Hematopoietic multipotent progenitor cell (in vitro differentiated cells): ENCODE data around the gene RGPD5. TPM values are rescaled to one million over a fixed set of nuclear protein-coding genes. Genes with fewer than 3 reads are reported as not detected.
"Not testable (repeated sequence)": the region's sequence is repeated elsewhere in the genome, so short reads cannot be mapped to it uniquely, and the experiment has no call there.

Experiments used
- DNase-seq, 3 donors: peaks; one replicate each; pipeline ENCODE4 v3.0.0-alpha.2; 2011 to 2015; ENCODE audit warnings: low read depth in 2 of 3, low spot score in 2 of 3
- total RNA-seq: library from RNA; depleted of rRNA; stranded (reverse); fragments of >200 nt; gene quantifications from one replicate; pipeline ENCODE4 v1.2.3, GENCODE V29; 2012

RGPD5 gene
- total RNA-seq, 1 donor: 44.7 TPM

DNA sequence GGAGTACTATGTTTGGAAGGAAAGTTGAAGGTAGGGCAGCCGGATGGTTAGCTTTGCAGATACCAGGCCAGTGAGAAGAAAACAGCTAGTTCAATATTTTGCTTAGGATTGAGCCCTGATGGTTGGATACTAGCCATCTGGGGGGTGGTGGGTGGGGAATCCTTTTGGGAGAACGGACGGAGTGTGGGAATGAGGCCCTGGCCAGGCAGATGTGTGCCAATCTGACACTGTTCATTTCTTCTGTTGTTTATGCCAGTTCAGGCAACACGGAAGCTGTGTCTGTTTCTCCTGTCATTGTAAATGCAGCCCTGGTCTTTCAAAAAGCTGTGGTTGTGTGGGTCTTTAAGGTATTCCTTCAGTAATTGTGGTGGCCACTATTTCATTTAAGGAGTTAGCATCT is 96.9 kb downstream of the RGPD5 start:
- DNase-seq: not testable (repeated sequence)

DNA sequence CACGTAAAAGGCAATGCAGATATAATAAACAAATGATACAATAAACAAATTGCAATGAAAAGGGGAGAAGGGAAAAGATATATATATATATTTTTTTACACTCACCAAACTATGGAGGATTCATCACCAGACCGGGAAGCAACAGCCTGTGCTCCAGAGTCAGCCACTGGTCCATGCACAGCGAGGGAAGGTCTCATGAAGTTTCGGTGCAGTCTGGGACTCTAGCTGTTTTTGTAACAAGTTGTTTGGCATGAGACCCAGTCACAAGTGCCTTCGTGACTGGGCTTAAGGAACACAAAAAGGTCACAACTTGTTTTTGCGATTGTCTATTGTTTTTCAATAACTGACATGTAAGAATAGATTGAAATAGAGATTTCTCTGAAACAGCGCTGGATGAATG is 99.6 kb downstream of the RGPD5 start:
- not testable (repeated sequence) for DNase-seq

DNA sequence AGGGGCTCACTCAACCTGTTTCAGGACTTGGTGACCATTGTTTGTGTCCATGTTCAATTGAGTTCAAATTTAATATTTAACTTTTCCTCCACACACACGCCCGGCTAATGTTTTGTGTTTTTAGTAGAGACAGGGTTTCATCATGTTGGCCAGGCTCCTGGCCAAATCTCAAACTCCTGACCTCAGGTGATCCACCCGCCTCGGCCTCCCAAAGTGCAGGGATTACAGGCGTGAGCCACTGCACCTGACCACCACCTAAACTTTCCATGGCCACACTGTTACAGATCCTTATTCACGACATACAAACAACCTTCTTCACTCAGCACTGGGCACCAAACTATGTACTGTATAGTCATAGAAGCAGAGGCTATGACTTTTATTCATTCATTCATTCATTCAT is 100.0 kb downstream of the RGPD5 start:
- not testable (repeated sequence) for DNase-seq

DNA sequence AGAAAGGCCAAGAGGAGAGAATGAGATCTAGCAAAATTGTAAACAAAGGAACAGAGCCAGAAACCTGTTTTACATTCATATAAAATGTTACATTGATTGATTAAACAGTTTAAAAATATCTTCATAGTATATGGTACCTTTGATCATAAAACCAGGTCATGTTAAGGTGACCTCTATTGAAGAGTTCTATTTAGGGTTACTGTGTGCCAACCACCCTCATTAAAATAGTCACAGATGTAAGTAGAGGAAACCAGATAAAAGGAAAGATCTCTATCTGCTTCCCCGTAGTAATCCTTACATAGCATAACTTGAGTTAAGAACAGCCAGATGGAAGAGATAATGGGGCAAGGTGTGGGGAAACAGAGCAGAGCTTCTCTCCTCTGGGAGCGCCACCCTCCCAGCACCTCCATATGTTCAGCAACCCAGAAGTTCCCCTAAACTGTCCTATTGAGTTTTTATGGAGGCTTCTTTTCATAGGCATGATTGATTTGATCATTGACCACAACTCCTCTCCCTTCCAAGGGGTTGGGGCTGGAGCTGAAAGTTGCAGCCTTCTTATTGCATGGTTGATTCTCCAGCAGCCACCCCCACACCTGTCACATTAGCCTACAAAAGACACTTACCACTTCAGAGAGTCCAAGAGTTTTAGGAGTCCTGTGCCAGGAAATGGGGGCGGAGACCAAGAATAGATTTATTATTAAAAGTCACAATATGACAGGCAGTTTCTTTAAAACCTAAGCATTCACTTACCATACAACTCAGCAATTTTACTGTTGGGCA is 101.2 kb downstream of the RGPD5 start:
- not testable (repeated sequence) for DNase-seq

DNA sequence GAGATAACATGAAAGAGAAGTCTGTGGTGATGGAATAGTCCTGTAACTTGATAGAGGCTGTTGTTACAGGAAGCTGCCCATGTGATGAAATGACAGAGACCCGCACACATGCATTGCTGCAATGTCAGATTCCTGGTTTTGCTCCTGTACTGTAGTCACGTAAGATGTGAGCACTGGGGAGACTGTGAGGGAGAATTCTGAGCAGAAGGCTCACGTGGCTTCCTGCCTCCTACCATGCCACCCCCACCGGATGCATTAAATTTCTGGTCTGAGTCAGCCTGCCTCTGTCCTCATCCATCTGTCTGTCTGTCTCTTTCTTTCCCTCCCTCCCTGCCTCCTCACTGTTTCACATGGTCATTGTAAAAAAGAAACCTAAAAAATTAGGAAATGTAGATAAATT is 102.1 kb downstream of the RGPD5 start:
- not testable (repeated sequence) for DNase-seq

DNA sequence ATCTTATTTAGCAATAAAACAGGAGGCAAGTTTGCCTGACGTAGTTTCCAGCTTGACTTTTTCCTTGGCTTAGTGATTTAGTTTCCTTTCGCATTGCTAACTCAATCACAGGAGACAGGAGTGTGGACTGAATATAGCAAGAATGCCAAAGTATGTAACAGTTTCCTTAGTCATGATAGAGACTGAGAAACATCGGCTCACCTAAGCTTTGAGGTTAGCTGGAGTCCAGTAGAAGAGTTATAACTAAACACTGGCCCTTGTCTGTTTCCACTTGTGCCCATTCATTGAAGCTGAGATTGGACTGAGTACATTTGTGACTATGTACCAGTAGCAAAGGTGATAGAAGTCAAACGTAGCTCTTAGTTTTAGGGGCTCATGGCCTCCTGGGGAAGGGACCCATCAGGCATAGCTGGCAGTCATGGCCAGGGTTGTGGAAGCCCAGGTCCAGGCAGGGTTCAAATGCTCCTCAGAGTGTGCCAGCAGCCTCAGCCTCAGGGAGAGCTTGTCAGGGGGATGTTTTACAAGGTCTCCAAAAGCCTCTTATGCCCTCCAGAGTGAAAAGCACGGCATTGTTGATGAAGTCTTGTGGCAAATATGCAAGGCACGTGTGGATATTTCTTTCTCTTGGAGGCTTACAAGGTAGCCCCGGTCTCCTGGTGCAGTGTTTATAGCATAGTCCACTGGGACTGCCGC is 103.8 kb downstream of the RGPD5 start:
- not testable (repeated sequence) for DNase-seq

DNA sequence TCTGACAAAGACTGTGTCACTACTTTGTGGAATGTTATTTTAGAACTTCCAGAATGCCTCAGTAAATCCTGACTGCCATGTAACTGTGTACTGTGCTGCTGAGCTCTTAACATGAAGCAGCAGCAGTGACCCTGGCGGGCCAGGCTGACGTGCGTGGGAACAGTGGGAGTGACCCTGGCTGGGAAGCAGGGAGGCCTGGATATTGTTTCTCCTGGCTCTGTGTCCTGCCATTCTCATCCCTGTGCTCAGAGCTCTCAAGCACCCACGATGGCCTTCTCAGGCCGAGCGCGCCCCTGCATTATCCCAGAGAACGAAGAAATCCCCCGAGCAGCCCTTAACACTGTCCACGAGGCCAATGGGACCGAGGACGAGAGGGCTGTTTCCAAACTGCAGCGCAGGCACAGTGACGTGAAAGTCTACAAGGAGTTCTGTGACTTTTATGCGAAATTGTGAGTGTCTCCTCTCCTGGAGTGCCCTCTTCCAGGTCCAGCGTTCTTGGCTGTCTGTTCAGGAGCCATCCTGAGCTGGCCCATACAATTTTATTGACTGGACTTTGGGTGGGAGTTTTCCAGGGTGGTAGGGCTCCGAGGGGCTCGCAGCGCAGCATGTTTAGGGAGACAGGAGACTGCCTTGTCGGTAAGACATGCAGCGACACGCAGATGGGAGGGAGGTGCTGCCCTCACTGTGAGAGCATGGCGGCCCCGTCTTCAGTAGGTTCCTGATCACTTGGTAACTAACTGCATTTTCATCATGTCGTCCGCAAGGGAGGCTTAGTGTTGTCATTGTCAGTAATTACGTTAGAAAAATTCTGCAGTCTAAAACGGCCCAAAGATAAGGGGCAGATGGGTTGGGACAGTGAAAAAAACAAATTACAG is 104.6 kb downstream of the RGPD5 start, which contains the start of gene LIMS3:
TSS of gene LIMS3 (plus strand) at position 227 of the 875 bp plus-strand sequence. CDS start at position 268, 41 bp downstream.
- DNase-seq: not testable (repeated sequence)

DNA sequence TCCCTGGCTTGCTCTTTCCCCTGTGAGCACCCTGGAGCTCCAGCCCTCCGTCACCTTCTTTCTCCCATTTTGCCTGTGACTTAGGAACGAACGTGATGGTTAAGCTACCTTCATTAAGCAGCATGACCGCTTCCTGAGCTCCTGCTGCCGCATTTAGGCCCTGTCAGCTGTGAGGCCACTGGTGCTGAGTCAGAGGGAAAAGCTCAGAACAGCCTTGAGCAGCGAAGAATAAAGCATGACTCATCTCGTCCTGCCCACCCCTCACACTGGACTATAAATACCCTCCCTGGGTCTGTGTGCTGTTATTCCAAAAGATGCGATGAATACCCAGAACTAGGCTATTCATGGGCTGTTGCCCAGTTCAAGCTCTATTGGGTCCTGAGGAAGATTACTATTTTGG is 111.7 kb downstream of the RGPD5 start:
- not testable (repeated sequence) for DNase-seq

Other genes with a start within 250 kb of the RGPD5 start
- 0.27 TPM for gene SEPTIN10, start 180.3 kb upstream of the RGPD5 start, total RNA-seq
- under 0.01 TPM for gene SOWAHC, start 179.9 kb upstream of the RGPD5 start, total RNA-seq
- gene LIMS3, start 104.4 kb downstream of the RGPD5 start, total RNA-seq: 0.27 TPM